Ishikawa (cell line): ENCODE results near the gene SYNPO.
A peak's percentile ranks its signal among the peaks of the same experiment; 100 is the strongest.

Experiments
- CEBPB ChIP-seq: IDR thresholded peaks from 2 replicates; pipeline ENCODE4 v1.6.1; 2012
- CREB1 ChIP-seq: IDR thresholded peaks from 2 replicates; pipeline ENCODE4 v1.6.1; 2012; ENCODE audit warnings: low read depth
- EP300 ChIP-seq: IDR thresholded peaks from 2 replicates; pipeline ENCODE4 v1.6.1; 2012; ENCODE audit warnings: borderline replicate concordance
- RAD21 ChIP-seq: IDR thresholded peaks from 2 replicates; pipeline ENCODE4 v1.6.1; 2012; ENCODE audit warnings: low read depth
- USF1 ChIP-seq: IDR thresholded peaks from 2 replicates; pipeline ENCODE4 v1.6.1; 2012
- ZBTB7A ChIP-seq: IDR thresholded peaks from 2 replicates; pipeline ENCODE4 v1.6.1; 2012; ENCODE audit warnings: low read depth
- TF ChIP-seq, protein P1 (sequence below): IDR thresholded peaks from 2 replicates; pipeline ENCODE4 v1.6.1; 2012; ENCODE audit warnings: low read depth, mild to moderate bottlenecking
- TF ChIP-seq, protein P2 (sequence below): IDR thresholded peaks from 2 replicates; pipeline ENCODE4 v1.6.1; 2012

GRCh38 chr5:150613991-150614660 lies 26.3 kb upstream of the SYNPO start:
- TF ChIP-seq USF1, result no peak
- TF ChIP-seq, protein P1, sequence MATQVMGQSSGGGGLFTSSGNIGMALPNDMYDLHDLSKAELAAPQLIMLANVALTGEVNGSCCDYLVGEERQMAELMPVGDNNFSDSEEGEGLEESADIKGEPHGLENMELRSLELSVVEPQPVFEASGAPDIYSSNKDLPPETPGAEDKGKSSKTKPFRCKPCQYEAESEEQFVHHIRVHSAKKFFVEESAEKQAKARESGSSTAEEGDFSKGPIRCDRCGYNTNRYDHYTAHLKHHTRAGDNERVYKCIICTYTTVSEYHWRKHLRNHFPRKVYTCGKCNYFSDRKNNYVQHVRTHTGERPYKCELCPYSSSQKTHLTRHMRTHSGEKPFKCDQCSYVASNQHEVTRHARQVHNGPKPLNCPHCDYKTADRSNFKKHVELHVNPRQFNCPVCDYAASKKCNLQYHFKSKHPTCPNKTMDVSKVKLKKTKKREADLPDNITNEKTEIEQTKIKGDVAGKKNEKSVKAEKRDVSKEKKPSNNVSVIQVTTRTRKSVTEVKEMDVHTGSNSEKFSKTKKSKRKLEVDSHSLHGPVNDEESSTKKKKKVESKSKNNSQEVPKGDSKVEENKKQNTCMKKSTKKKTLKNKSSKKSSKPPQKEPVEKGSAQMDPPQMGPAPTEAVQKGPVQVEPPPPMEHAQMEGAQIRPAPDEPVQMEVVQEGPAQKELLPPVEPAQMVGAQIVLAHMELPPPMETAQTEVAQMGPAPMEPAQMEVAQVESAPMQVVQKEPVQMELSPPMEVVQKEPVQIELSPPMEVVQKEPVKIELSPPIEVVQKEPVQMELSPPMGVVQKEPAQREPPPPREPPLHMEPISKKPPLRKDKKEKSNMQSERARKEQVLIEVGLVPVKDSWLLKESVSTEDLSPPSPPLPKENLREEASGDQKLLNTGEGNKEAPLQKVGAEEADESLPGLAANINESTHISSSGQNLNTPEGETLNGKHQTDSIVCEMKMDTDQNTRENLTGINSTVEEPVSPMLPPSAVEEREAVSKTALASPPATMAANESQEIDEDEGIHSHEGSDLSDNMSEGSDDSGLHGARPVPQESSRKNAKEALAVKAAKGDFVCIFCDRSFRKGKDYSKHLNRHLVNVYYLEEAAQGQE, result no peak
- TF ChIP-seq, protein P2, sequence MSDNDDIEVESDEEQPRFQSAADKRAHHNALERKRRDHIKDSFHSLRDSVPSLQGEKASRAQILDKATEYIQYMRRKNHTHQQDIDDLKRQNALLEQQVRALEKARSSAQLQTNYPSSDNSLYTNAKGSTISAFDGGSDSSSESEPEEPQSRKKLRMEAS, result no peak
- peak; percentile 28; the same call in 1 of the 2 replicates for TF ChIP-seq EP300
- TF ChIP-seq CREB1, result no peak
- TF ChIP-seq CEBPB, result no peak
- TF ChIP-seq ZBTB7A, result no peak
- TF ChIP-seq RAD21, result peak; percentile 20; the same call in 1 of the 2 replicates
